ENCODE results near the gene PSAPL1.

Gene PSAPL1

DNA sequence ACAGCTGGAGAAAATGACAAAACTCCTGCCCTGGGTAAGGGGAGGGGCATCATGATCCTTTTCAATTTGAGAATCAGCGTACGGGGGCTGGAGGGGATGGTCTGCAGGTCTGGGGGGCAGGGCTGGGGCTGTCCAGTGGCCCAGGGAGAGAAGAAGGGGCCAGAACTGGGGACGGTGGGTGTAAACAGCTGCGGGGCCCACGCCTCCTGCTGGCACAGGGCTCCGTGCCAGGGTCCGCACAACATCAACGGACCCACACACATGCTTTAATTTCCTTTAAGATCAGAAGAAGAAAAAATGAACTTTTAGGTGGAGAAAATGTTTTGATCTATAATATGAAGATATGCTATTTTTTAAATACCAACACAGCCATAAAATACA is 52.1 kb downstream of the PSAPL1 start:
- no peak for DNase-seq
- no peaks in the 10 kb centered on the region for H3K36me3 ChIP-seq
- no peaks in the 10 kb centered on the region for H3K9me3 ChIP-seq (ENCODE audit: severe bottlenecking)
- H3K4me3 ChIP-seq (ENCODE audit: low read depth, low read length): no peak overlapping the region
- peak overlapping the region; percentile 46 for H3K27ac ChIP-seq
- H3K27me3 ChIP-seq (ENCODE audit: insufficient read depth, low read depth, severe bottlenecking): no peaks in the 10 kb centered on the region
- TF ChIP-seq, protein P1, sequence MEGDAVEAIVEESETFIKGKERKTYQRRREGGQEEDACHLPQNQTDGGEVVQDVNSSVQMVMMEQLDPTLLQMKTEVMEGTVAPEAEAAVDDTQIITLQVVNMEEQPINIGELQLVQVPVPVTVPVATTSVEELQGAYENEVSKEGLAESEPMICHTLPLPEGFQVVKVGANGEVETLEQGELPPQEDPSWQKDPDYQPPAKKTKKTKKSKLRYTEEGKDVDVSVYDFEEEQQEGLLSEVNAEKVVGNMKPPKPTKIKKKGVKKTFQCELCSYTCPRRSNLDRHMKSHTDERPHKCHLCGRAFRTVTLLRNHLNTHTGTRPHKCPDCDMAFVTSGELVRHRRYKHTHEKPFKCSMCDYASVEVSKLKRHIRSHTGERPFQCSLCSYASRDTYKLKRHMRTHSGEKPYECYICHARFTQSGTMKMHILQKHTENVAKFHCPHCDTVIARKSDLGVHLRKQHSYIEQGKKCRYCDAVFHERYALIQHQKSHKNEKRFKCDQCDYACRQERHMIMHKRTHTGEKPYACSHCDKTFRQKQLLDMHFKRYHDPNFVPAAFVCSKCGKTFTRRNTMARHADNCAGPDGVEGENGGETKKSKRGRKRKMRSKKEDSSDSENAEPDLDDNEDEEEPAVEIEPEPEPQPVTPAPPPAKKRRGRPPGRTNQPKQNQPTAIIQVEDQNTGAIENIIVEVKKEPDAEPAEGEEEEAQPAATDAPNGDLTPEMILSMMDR (IDR thresholded peaks at IDR 0.05; ENCODE audit: low read depth, low read length): no peak

DNA sequence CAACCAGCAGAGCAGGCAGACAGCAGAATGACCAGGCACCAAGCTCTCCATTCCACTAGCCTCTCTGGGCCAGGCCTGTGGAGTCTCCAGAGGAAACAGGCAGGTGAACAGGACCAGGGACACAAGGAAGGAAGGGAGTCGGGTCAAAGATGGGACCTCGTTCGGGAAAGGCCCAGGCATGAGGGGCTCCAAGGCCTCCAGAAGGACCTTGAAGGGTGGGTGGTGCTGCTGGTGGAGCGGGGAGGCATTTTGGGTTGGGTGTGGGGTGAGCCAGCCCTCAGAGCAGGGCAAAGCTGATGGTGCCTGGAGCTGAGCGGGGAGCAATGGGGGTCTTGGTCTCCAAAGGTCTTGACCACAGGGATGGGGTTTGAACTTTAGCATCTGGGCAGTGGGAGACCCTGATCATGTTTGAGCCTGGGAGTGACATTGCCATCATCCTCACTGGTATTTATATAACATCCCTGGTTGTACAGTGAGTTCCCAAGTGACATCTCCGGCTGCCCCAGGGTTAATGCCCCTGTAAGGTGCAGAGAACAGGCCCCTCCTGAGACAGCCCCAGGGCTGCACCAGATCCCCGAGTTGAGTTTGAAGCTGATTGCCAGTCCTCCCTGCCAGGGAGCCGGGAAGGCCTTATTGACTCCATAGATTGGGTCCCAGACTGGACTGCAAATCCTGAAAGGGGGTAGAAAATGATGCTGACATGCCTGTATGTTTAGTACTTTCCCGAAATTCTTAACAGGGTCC is 52.7 kb downstream of the PSAPL1 start:
- DNase-seq: peak; percentile 8
- Histone ChIP-seq H3K27ac (no peak overlapping the region), H3K4me3 (ENCODE audit: low read depth, low read length) (no peak overlapping the region), H3K9me3 (ENCODE audit: severe bottlenecking) (no peaks in the 10 kb centered on the region), H3K36me3 (no peaks in the 10 kb centered on the region), H3K27me3 (ENCODE audit: insufficient read depth, low read depth, severe bottlenecking) (no peaks in the 10 kb centered on the region)
- TF ChIP-seq, protein P1 (IDR thresholded peaks at IDR 0.05; ENCODE audit: low read depth, low read length): no peak

DNA sequence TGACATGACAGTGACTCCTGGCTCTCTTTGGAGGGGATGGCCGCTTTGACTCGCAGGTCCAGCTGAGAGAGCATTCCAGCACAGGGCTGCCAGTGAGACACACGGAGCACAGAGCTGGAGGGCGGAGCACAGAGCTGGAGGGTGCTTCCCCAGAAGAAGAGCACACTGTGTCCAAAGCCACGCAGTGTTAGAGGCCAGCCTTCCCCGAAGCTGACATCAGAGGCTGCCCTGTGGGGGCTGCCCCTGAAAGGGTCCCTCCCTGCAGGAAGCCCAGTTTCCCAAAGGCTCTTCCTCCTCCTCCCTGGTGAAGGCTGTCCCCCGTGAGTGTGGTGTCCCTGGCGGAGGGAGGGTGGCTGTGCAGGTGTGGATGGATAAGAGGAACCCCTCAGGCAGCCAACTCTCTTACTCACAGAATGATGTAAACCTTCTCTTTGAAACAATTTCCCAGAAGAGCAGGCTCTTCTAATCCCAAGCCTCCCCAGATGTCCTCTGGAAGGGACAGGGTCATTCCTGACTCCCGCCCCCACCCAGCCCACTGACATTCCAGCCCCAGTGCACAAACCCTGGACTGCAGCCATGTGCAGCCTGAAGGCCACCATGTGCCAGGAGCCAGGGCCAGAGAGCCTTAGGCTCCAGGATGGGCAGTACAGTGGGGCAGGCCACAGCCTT is 53.4 kb downstream of the PSAPL1 start:
- TF ChIP-seq, protein P1 (IDR thresholded peaks at IDR 0.05; ENCODE audit: low read depth, low read length): no peak

More for the DNA sequence above, 53.4 kb downstream of the PSAPL1 start:
- DNase-seq: peak; percentile 7
- Histone ChIP-seq H3K36me3 (no peaks in the 10 kb centered on the region), H3K9me3 (ENCODE audit: severe bottlenecking) (no peaks in the 10 kb centered on the region), H3K4me3 (ENCODE audit: low read depth, low read length) (no peak overlapping the region), H3K27ac (no peak overlapping the region), H3K27me3 (ENCODE audit: insufficient read depth, low read depth, severe bottlenecking) (no peaks in the 10 kb centered on the region)

All from WERI-Rb-1 (cell line).